ENCODE data around the gene SGSM1.

Gene SGSM1

GRCh38 chr22:24952837-24953383, 146.9 kb downstream of the SGSM1 start:
- DNase-seq (ENCODE audit: low read depth) = peak; percentile 36

GRCh38 chr22:24953384-24954113, 147.5 kb downstream of the SGSM1 start:
- DNase-seq (ENCODE audit: low read depth) = no peak

GRCh38 chr22:24954114-24954463, 148.1 kb downstream of the SGSM1 start:
- DNase-seq (ENCODE audit: low read depth) = no peak

- DNase-seq (ENCODE audit: low read depth) = no peak
Observed at GRCh38 chr22:24954856-24955255, 148.8 kb downstream of the SGSM1 start.

GRCh38 chr22:24957043-24957442, 151.0 kb downstream of the SGSM1 start:
- DNase-seq (ENCODE audit: low read depth) = no peak

GRCh38 chr22:24961217-24961844, 155.3 kb downstream of the SGSM1 start:
- no peak for DNase-seq (ENCODE audit: low read depth)

GRCh38 chr22:24962094-24962493, 156.1 kb downstream of the SGSM1 start:
- DNase-seq (ENCODE audit: low read depth) = no peak

GRCh38 chr22:24962835-24963234, 156.8 kb downstream of the SGSM1 start:
- DNase-seq (ENCODE audit: low read depth) = no peak

- DNase-seq (ENCODE audit: low read depth) = no peak
Observed at GRCh38 chr22:24964441-24964840, 158.4 kb downstream of the SGSM1 start.

GRCh38 chr22:24965822-24966626, 160.0 kb downstream of the SGSM1 start:
- DNase-seq (ENCODE audit: low read depth) = no peak

GRCh38 chr22:24968066-24968561, 162.1 kb downstream of the SGSM1 start:
- DNase-seq (ENCODE audit: low read depth) = no peak

- peak; percentile 42 for DNase-seq (ENCODE audit: low read depth)
Observed at GRCh38 chr22:24969560-24970301, 163.7 kb downstream of the SGSM1 start.

- no peak for DNase-seq (ENCODE audit: low read depth)
Observed at GRCh38 chr22:24972369-24972768, 166.4 kb downstream of the SGSM1 start.

- DNase-seq (ENCODE audit: low read depth) = no peak
Observed at GRCh38 chr22:24973872-24974271, 167.9 kb downstream of the SGSM1 start.

- no peak for DNase-seq (ENCODE audit: low read depth)
Observed at GRCh38 chr22:24975125-24975640, 169.2 kb downstream of the SGSM1 start.

- no peak for DNase-seq (ENCODE audit: low read depth)
Observed at GRCh38 chr22:24975813-24976341, 169.9 kb downstream of the SGSM1 start.

GRCh38 chr22:24976442-24977218, 170.6 kb downstream of the SGSM1 start:
- DNase-seq (ENCODE audit: low read depth) = no peak

Data from ELR (cell line).